HG03571 (cell line): ENCODE data around the gene GNB5.
"Not testable (repeated sequence)": the region's sequence is repeated elsewhere in the genome, so short reads cannot be mapped to it uniquely, and the experiment has no call there.

Experiments used
- ATAC-seq: cut with Tn5 transposase; IDR thresholded peaks from one replicate; pipeline ENCODE4 v1.9.1; 2021; ENCODE audit not compliant: unreplicated experiment

GNB5 gene

DNA sequence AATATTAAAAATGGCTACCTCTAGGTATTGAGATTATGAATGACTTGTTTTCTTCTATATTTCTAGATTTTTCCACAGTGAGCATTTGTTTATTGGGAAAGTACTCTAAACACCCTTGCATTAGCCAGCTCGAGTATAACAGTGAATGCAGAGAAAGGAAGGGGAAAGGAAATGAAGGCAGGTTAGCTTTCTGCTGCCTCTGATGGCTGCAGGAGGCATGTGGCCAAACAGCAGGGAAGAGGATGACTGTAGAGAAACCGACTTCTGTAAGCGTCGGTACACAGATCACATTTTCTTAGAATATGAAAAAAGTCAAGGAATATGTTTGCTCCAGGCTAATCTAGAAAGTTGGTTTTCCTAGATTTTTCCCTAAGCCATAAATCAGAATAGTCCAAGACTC lies 19.8 kb downstream of the GNB5 start:
- no peak for ATAC-seq

DNA sequence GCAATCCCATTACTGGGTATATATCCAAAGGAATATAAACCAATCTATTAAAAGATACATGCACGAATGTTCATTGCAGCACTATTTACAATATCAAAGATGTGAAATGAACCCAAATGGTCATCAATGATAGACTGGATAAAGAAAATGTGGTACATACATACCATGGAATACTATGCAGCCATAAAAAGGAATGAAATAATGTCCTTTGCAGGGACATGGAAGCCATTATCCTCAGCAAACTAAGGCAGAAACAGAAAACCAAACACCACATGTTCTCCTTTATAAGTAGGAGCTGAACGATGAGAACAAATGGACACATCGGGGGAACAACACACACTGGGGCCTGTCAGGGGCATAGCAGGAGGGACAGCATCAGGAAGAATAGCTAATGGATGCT lies 21.0 kb downstream of the GNB5 start:
- not testable (repeated sequence) for ATAC-seq

DNA sequence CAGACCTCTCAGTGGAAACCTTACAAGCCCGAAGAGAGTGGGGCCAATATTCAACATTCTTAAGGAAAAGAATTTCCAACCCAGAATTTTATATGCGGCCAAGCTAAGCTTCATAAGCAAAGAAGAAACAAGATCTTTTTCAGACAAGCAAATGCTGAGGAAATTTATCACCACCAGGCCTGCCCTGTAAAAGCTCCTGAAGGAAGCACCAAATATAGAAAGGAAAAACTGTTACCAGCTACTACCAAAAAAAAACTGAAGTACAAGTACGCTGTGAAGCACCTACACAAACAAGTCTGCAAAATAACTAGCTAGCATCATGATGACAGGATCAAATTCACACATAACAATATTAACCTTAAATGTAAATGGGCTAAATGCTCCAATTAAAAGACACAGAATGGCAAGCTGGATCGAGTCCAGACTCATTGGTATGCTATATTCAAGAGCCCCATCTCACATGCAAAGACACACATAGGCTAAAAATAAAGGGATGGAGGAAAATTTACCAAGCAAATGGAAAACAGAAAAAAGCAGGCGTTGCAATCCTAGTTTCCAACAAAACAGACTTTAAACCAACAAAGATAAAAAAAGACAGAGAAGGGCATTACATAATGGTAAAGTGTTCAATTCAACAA lies 25.6 kb downstream of the GNB5 start:
- not testable (repeated sequence) for ATAC-seq

DNA sequence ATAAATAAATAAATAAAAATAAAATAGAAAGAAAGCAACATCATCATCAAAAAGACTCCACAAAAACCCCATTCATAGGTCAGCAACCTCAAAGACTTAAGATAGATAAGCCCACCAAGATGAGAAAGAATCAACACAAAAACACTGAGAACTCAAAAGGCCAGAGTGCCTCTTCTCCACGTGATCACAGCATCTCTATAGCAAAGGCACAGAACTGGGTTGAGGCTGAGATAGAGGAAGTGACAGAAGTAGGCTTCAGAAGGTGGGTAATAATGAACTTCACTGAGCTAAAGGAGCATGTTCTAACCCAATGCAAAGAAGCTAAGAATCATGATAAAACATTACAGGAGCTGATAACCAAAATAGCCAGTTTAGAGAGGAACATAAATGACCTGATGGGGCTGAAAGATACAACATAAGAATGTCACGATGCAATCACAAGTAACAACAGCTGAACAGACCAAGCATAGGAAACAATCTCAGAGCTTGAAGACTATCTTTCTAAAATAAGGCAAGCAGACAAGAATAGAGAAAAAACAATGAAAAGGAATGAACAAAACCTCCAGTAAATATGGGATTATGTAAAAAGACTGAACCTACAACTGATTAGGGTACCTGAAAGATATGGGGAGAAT lies 26.4 kb downstream of the GNB5 start:
- ATAC-seq = no peak

DNA sequence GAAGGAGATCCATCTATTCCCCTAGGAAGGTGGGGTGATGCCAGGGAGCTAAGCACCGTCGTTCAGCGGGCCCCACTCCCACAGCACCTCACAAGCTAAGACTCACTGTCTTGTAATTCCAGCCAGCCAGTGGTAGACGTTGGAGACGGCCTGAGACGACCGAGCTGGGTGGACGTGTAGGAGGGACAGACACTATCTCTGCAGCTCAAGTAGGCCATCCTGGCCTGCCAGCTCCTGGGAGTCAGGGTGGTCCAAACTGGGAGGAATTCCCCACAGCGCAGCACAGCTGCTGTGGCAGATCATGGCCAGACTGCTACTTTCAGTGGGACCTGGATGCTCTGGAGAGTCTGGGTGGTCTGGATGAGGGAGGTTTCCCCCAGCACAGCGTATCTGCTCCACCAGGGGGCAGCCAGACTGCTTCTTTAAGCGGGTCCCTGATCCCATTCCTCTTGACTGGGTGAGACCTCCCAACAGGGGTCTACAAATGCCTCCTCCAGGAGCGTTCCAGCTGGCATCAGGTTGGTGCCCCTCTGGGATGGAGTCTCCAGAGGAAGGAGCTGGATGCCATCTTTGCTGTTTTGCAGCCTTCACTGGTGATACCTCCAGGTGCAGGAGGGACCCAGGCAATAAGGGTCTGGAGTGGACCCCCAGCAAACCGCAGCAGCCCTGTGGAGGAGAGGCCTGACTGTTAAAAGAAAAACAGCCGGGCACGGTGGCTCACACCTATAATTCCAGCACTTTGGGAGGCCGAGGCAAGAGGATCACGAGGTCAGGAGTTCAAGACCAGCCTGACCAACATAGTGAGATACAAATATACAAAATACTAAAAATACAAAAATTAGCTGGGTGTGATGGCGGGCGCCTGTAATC lies 27.6 kb downstream of the GNB5 start:
- ATAC-seq = no peak

DNA sequence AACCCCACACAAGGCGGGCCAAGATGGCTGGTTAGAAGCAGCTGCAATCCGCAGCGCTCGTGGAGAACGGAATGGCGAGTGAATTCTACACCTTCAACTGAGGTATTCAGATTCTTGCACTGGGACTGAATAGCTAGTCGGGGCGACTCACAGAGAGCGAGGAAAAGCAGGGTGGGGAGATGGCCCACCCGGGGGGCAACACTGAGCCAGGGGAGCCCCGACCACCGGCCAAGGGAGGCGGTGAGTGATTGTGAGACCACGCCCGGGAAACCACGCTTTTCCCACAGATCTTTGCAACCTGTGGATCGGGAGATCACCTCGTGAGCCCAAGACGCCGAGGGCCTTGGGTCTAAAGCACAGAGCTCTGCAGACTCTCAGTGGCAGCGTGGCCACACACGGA lies 28.3 kb downstream of the GNB5 start:
- no peak for ATAC-seq

DNA sequence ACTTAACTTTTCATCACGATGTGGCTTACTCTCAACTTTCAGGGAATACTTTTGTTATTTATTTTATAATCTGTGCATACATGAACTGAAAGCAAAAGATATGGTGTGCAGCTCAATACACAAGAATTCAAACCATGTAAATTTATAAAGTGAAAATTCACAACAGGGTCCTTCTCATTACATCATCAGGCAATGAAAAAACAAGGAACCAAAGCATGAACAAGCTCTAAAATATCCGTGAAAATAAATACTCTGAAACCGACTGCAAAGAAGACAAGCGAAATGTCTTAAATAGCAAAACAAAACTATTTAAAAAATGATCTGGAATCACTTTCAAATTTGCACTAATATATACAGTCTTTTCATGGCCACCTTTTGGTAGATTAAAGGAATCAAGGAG lies 28.9 kb downstream of the GNB5 start:
- ATAC-seq = no peak

DNA sequence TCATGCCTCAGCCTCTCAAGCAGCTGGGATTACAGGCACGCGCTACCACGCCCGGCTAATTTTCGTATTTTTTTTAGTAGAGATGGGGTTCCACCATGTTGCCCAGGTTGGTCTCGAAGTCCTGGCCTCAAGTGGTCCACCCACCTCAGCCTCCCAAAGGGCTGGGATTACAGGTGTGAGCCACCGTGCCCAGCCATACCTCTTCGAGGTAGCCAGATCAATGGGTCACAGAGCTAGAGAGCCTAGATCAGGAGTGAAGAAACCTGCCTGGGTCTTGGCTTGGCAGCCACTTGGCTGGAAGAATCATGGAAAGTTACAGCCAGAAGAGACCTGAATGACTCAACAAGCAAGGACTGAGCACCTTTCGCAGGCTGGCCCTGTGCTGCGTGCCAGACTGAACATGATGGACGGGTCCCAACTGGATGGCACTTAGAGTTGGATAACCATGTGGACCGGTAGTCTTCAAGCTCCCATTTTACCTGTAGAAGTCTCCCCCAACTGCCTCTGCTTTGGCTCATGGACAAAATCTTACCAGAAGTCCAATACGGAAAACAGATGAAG lies 29.7 kb downstream of the GNB5 start:
- no peak for ATAC-seq

DNA sequence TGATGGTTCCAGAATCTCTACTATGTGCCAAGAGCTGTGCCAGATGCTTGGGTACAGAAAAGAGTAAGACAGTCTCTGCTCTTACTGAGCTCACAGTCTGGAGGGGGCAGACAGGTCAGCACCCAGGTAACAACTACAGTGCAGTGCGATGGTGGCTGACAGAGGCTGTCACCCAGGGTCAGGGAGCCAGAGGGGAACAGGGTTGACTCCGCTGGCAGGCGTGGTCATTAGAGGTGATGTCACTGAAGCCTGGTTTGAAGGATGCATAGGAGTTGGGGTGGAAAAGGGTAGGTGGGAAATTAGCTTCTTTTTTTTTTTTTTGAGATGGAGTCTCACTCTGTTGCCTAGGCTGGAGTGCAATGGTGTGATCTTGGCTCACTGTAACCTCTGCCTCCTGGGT lies 31.5 kb downstream of the GNB5 start:
- no peak for ATAC-seq

DNA sequence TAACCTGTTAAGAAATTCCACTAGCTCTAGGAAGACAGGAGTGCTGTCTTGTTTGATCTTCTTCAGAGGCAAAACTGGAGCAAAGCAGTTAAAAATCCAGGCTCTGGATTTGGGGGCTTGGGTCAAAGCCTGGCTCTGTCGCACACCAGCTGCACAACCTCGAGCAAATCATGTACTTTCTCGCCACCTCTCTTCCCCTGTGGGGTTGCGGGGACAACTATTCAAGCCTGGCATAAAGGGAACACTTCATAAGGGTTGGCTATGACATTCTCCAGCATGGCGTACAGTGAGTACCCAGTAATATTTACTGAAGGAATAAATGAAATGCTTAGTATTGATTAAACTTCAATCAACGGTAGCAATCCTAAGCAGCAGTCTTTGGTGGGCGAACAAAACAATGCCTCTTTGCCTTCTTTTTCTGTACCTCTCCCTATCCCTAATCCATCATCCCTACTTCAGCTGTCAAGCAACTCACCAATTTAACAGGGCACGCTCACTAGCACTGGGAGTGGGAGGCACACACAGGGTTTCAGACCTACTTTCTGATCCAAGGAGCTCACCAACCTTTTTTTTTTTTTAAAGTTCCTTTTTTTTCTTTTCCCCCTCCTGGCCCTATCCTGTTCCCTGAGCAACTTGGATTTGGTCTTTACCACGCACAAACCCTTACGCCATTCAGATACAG lies 33.0 kb downstream of the GNB5 start:
- no peak for ATAC-seq

DNA sequence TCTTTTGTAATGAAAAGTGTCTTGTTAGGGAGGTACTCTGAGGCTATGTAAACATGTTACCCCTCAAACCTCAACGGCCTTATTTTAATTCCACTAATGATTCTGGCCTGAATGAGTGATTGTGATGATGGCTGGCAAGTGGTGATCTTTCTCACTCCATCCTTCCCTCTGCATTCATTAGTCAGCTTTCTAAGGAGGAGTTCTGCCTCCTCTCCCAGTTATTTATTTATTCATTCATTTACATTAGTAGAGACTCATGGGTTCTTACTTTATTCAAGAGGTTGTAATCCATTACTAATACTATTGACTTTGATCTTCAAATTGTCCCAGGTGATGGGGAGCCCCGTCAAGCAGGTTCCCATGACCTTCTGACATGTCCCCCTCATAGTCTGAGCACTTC lies 35.3 kb downstream of the GNB5 start:
- no peak for ATAC-seq

DNA sequence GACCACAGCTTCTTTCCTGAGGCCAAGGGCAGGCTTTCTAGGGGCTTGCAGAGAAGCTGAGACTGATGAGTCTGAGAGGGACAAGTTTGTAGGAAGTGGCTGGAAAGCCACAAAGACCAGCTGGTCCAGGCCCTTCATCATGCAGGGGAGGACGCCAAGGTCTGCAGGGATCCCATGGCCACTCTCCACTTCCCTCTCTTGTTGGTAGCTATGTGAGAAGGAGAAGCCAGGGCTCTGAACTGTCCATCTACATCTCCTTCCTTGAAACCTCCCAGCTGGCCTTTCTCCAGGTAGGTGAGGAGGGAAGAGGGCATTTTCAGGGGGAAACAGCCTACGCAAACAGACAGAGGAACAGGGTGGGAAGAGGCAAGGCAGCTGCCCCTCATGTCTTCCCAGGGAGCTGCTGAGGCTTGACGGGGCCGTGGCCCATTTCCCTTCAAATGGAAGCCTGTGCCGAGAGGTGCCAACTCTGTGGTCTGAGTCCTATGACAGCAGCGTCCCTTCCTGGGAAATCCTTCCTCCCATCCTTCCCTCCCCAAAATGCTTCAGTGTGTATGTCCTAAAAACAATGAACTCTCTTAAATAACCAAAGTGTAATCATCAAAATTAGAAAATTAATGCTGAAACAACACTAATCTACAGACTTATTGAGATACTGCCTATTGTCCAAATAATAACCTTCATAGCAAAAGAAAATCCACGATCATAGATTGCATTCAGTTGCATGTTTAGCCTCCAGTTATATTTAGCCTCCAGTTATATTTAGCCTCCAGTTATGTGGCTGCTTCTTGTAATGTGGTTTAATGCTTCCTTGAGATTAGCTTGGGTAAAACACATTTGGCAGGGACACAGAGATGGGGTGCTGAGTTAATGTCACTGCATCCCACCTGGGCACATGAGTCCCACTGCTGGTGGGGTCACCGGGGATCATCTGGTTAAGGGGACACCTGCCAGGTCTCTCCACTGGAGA lies 36.0 kb downstream of the GNB5 start:
- ATAC-seq = no peak

DNA sequence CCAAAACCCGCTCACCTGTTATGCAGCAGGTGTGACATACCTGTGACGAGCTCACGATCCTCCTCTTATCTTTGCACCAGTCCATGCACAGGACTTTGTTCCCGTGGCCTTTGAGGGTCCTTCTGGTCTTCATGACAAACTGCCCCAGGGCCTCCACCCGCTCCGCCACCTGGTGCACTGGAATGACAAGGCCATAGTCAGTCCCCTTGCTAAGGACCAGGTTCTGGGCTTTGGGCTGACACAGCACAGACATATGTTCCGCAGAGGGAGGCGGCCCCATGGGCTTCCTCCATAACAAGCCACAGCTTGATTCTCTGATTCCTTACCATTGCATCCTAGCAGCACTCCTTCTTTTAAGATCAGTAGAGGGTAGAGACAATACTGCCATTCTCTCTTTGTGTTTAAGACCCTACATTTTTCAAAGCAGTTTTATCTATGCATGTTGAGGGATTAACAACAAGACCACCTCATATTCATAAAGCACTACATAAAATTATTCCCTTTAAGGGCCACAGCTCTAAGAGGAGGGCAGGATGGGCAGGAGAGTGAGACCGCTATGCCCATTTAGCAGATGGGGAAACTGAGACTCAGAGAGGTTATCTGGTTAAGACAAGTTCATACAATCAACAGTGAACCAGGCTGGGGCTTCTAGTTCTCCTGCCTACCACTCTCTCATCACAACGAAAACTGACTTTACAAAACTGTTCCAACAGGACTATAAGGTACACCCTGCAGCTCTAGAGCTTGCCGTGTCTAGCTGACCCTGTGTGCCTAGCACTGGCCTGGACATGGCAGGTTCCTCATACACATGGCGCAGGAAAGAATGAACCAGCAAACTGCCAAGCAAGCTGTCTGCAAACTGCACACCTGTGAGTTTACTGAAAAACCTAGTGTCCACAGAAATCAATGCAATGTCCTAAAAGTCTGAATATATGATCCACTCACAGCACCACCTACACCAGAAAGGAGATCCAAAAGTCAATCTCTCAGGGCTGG lies 37.0 kb downstream of the GNB5 start:
- ATAC-seq = no peak

DNA sequence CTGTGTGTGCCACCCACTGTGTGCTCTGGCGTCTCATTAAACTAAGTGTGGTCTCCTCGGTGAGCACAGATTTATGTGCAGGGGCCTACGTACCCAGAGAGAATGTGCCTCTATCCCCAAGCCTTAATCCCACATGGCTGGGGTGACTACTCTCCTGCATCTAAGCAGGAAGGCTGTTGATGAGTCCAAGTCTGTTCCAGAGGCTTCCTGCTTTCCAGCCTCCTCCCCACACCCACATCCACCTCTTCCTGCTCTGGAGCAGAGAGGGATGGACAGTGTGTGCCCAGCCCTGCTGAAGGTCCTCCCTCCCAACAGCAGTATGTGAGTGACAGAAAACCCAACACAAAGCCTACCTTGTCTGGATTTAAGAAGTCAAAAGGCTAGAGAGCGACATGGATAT lies 39.8 kb downstream of the GNB5 start:
- no peak for ATAC-seq

DNA sequence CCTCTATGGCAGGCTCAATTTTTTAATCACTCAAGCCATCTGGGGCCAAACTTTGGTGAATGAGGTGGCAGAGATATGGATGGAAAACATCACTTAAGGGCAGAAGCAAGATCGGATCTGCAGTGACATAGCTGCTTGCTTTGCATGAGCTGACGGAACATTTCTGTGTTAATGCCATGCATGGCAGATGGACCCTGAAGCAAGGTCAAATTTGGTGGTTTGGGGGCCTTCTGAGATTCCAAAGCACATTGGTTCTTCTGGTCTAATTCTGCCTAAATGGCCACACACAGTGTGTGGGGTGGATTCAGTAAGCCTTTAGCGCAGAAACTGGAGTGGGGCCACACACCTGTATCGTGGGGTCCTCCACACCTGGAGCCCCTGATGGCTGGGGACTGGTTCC lies 40.3 kb downstream of the GNB5 start:
- ATAC-seq = no peak

DNA sequence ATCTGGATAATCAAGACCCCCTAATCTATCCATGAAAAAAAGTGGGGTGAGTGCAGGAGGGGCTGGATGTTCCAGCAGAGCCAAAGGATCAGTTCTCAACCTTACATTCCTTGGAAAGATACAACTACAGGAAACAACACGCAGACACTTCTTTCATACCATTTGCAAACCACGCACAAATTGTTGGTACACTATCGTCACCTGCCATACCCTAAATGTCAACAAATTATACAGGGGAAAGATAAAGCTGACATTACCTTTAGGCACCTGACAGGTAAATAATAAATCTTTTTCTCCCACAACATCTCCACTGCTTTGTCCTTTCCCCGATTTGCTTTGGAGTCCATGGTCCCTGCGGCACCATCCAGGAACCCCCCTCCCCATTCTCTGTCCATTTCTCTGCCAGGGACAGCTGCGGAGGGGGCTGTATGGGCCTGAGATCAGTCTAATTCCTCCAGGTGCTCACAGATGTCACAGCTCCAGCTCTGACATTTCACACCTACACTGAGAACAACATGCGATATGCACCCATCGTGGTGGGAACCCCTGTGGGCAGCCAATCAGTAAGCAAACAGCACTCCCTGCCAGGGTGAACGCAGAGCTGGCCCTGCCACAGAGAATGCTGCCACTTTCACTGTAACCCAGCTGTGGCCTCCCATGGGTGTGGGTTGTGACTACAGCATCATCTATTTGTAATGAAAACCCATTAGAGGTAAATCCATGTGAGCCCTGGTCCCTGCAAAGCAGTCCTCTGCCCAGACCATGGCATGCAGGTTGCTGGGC lies 41.0 kb downstream of the GNB5 start:
- ATAC-seq = no peak

DNA sequence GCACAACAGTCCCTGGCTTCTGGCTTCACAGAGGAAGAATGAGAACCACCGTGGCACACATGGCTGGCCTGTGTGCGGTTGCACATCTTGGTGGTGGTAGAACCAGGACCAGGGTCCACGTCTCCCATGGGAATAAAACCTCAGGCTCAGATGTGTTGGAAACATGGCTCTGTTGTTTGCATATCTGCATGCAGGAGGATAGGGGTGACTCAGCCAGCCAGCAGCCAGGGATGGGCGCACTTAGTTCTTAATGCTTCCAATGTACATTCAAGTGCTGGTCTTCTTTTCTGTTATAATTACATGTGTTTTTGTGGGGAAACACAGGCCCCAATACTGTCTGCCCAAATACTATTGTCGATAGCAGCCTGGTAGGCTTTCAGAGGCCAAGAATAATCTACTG lies 42.8 kb downstream of the GNB5 start:
- ATAC-seq = no peak

DNA sequence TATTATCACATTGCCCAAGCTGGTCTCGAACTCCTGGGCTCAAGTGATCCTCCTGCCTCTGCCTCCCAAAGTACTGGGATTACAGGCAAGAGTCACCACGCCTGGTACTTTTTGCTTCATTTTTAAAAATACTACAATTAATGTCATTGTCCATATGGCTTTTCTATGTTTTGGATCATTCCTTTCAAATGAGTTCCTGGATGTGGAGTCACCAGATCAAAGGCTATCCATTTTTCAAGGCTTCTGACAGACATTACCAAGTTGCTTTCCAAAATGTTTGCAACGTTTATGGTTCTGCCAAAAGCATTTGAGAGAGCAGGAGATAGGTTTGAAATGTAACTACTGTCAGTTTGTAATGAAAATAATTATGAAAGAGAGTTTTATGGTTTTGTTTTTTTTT lies 44.4 kb downstream of the GNB5 start:
- ATAC-seq = no peak
